Activated CD4-positive, alpha-beta memory T cell treated with anti-CD3 and anti-CD28 coated beads, Interleukin-2, amount 10 ng/mL, durations not matched to agents 7 days and 5 days (primary cell): ENCODE measurements around the gene TMED10. TPM values are rescaled to one million over a fixed set of nuclear protein-coding genes. Genes with fewer than 3 reads are reported as not detected.

Source experiments
- CTCF ChIA-PET: fragments of 350-600 bp; sonication (Branson Sonifier 250); formaldehyde crosslinking; loops from one replicate; lab custom pipeline; 2021; ENCODE audit warnings: antibody characterized with exemption, inconsistent platforms; lab: Charles Lee
- POLR2A ChIA-PET: fragments of 350-600 bp; sonication (Branson Sonifier 250); formaldehyde crosslinking; loops from one replicate; lab custom pipeline; 2021; ENCODE audit warnings: antibody characterized with exemption; lab: Charles Lee
- DNase-seq: peaks from one replicate; pipeline ENCODE4 v3.0.0-alpha.2; 2020
- H3K27ac Mint-ChIP-seq: one replicate; pipeline ENCODE4 v1.8.0; 2021; ENCODE audit warnings: mild to moderate bottlenecking, mixed read lengths
- H3K27me3 Mint-ChIP-seq: one replicate; pipeline ENCODE4 v1.8.0; 2021; ENCODE audit warnings: mixed read lengths
- H3K36me3 Mint-ChIP-seq: one replicate; pipeline ENCODE4 v1.8.0; 2021; ENCODE audit warnings: low read depth, mixed read lengths
- H3K4me1 Mint-ChIP-seq: one replicate; pipeline ENCODE4 v1.8.0; 2021; ENCODE audit warnings: mixed read lengths
- H3K4me3 Mint-ChIP-seq: one replicate; pipeline ENCODE4 v1.8.0; 2021; ENCODE audit warnings: mild to moderate bottlenecking, mixed read lengths
- H3K9me3 Mint-ChIP-seq: one replicate; pipeline ENCODE4 v1.8.0; 2021; ENCODE audit warnings: mixed read lengths
- total RNA-seq, 2 experiments: library from RNA; stranded (reverse); gene quantifications; one replicate each; pipeline ENCODE4 v1.2.3, GENCODE V29; 2021

Gene TMED10
- total RNA-seq: 100 to 1,000 TPM; 207 to 224 TPM

GRCh38 chr14:75176142-75176820 lies at the start of gene TMED10:
TMED10 (minus strand) TSS chr14:75176612; CDS start chr14:75176579, 33 bp downstream.
- ChIA-PET POLR2A (interaction anchor here (0.6 to 2.6 kb wide), 20 partner anchors 8 to 305 kb away, joined by 3 to 17 read pairs (median 4); partner anchors contain the start of gene NEK9), CTCF (interaction anchor here (0.6 to 1.3 kb wide), 7 partner anchors 8 to 414 kb away, joined by 3 to 5 read pairs (median 3); partner anchors contain the start of gene NEK9)
- Mint-ChIP-seq H3K27ac (peak within 1 kb of the TSS; percentile 85), H3K27me3 (peaks cover 5% of the 10 kb centered on the region), H3K9me3 (no peaks in the 10 kb centered on the region), H3K4me3 (peak within 1 kb of the TSS; percentile 81), H3K4me1 (peaks cover 36% of the 10 kb centered on the region), H3K36me3 (peaks cover 18% of the 10 kb centered on the region)
- DNase-seq: peak; percentile 93

- peaks cover 20% of the 10 kb centered on the region for H3K27me3 Mint-ChIP-seq
- H3K4me1 Mint-ChIP-seq: peaks cover 23% of the 10 kb centered on the region
Observed at GRCh38 chr14:75224561-75224960, 48.1 kb upstream of the TMED10 start.

GRCh38 chr14:75223664-75224154 lies 47.3 kb upstream of the TMED10 start:
- Mint-ChIP-seq H3K4me1 (peaks cover 15% of the 10 kb centered on the region), H3K27ac (no peak overlapping the region), H3K4me3 (no peak overlapping the region), H3K27me3 (peaks cover 13% of the 10 kb centered on the region), H3K36me3 (no peaks in the 10 kb centered on the region), H3K9me3 (no peaks in the 10 kb centered on the region)
- POLR2A ChIA-PET: no interaction called here
- CTCF ChIA-PET: interaction anchor here (1.3 kb wide), 1 partner anchor 16 kb away, joined by 3 read pairs; no protein-coding TSS in a partner anchor
- DNase-seq: peak; percentile 21

More at GRCh38 chr14:75224561-75224960, 48.1 kb upstream of the TMED10 start:
- Mint-ChIP-seq H3K4me3 (no peak overlapping the region), H3K36me3 (no peaks in the 10 kb centered on the region), H3K27ac (no peak overlapping the region), H3K9me3 (no peaks in the 10 kb centered on the region)
- ChIA-PET POLR2A (no interaction called here), CTCF (interaction anchor here (1.3 kb wide), 1 partner anchor 15 kb away, joined by 3 read pairs; no protein-coding TSS in a partner anchor)
- DNase-seq: no peak

- ChIA-PET POLR2A (no interaction called here), CTCF (no interaction called here)
- Mint-ChIP-seq H3K36me3 (no peaks in the 10 kb centered on the region), H3K27ac (no peak overlapping the region), H3K9me3 (no peaks in the 10 kb centered on the region), H3K4me3 (no peak overlapping the region), H3K27me3 (peaks cover 16% of the 10 kb centered on the region), H3K4me1 (peaks cover 8% of the 10 kb centered on the region)
- DNase-seq: no peak
Observed at GRCh38 chr14:75222208-75222701, 45.8 kb upstream of the TMED10 start.

GRCh38 chr14:75221797-75222196 lies 45.4 kb upstream of the TMED10 start:
- H3K9me3 Mint-ChIP-seq: no peaks in the 10 kb centered on the region
- no peak overlapping the region for H3K27ac Mint-ChIP-seq
- POLR2A ChIA-PET: no interaction called here
- no peaks in the 10 kb centered on the region for H3K36me3 Mint-ChIP-seq
- H3K27me3 Mint-ChIP-seq: peaks cover 16% of the 10 kb centered on the region
- H3K4me3 Mint-ChIP-seq: no peak overlapping the region
- peaks cover 8% of the 10 kb centered on the region for H3K4me1 Mint-ChIP-seq
- DNase-seq: no peak
- CTCF ChIA-PET: no interaction called here

GRCh38 chr14:75220156-75220555 lies 43.7 kb upstream of the TMED10 start:
- CTCF ChIA-PET: no interaction called here

GRCh38 chr14:75217508-75218206 lies 41.2 kb upstream of the TMED10 start:
- DNase-seq: no peak
- POLR2A ChIA-PET: interaction anchor here (1.0 to 1.6 kb wide), 4 partner anchors 10 to 61 kb away, joined by 3 to 4 read pairs (median 3); no protein-coding TSS in a partner anchor
- CTCF ChIA-PET: interaction anchor here (0.6 to 1.0 kb wide), 2 partner anchors 60 to 356 kb away, joined by 3 read pairs; no protein-coding TSS in a partner anchor

More at GRCh38 chr14:75220156-75220555, 43.7 kb upstream of the TMED10 start:
- Mint-ChIP-seq H3K27me3 (peaks cover 16% of the 10 kb centered on the region), H3K9me3 (no peaks in the 10 kb centered on the region), H3K4me1 (peaks cover 16% of the 10 kb centered on the region), H3K27ac (no peak overlapping the region), H3K36me3 (no peaks in the 10 kb centered on the region), H3K4me3 (no peak overlapping the region)
- no peak for DNase-seq
- POLR2A ChIA-PET: no interaction called here

GRCh38 chr14:75216427-75217006 lies 40.1 kb upstream of the TMED10 start:
- ChIA-PET CTCF (interaction anchor here (1.0 kb wide), 1 partner anchor 355 kb away, joined by 3 read pairs; no protein-coding TSS in a partner anchor), POLR2A (interaction anchor here (1.0 kb wide), 1 partner anchor 11 kb away, joined by 3 read pairs; no protein-coding TSS in a partner anchor)
- no peak for DNase-seq
- no peak overlapping the region for H3K4me3 Mint-ChIP-seq
- peaks cover 17% of the 10 kb centered on the region for H3K27me3 Mint-ChIP-seq
- H3K4me1 Mint-ChIP-seq: peaks cover 19% of the 10 kb centered on the region
- no peaks in the 10 kb centered on the region for H3K36me3 Mint-ChIP-seq
- H3K27ac Mint-ChIP-seq: no peak overlapping the region
- H3K9me3 Mint-ChIP-seq: no peaks in the 10 kb centered on the region

More at GRCh38 chr14:75217508-75218206, 41.2 kb upstream of the TMED10 start:
- Mint-ChIP-seq H3K4me1 (peaks cover 19% of the 10 kb centered on the region), H3K36me3 (no peaks in the 10 kb centered on the region), H3K27ac (no peak overlapping the region), H3K4me3 (no peak overlapping the region), H3K9me3 (no peaks in the 10 kb centered on the region), H3K27me3 (peaks cover 17% of the 10 kb centered on the region)

- Mint-ChIP-seq H3K9me3 (no peaks in the 10 kb centered on the region), H3K36me3 (no peaks in the 10 kb centered on the region), H3K27ac (no peak overlapping the region), H3K27me3 (peaks cover 17% of the 10 kb centered on the region), H3K4me3 (no peak overlapping the region), H3K4me1 (peaks cover 19% of the 10 kb centered on the region)
- POLR2A ChIA-PET: no interaction called here
- CTCF ChIA-PET: no interaction called here
- DNase-seq: no peak
Observed at GRCh38 chr14:75215520-75215919, 39.1 kb upstream of the TMED10 start.

- Mint-ChIP-seq H3K36me3 (no peaks in the 10 kb centered on the region), H3K9me3 (no peaks in the 10 kb centered on the region), H3K27ac (no peak overlapping the region), H3K4me3 (no peak overlapping the region), H3K4me1 (peaks cover 19% of the 10 kb centered on the region), H3K27me3 (peaks cover 23% of the 10 kb centered on the region)
- DNase-seq: no peak
- ChIA-PET POLR2A (no interaction called here), CTCF (no interaction called here)
Observed at GRCh38 chr14:75214558-75214957, 38.1 kb upstream of the TMED10 start.

- no peak for DNase-seq
- H3K27me3 Mint-ChIP-seq: peaks cover 21% of the 10 kb centered on the region
- H3K9me3 Mint-ChIP-seq: no peaks in the 10 kb centered on the region
- CTCF ChIA-PET: no interaction called here
- POLR2A ChIA-PET: no interaction called here
- H3K4me3 Mint-ChIP-seq: no peak overlapping the region
- H3K27ac Mint-ChIP-seq: no peak overlapping the region
- H3K36me3 Mint-ChIP-seq: no peaks in the 10 kb centered on the region
- H3K4me1 Mint-ChIP-seq: peaks cover 19% of the 10 kb centered on the region
Observed at GRCh38 chr14:75213172-75213571, 36.8 kb upstream of the TMED10 start.

GRCh38 chr14:75208843-75209242 lies 32.4 kb upstream of the TMED10 start:
- H3K4me3 Mint-ChIP-seq: no peak overlapping the region
- no peak overlapping the region for H3K27ac Mint-ChIP-seq
- no peaks in the 10 kb centered on the region for H3K9me3 Mint-ChIP-seq
- peaks cover 4% of the 10 kb centered on the region for H3K36me3 Mint-ChIP-seq
- ChIA-PET POLR2A (no interaction called here), CTCF (no interaction called here)
- peaks cover 15% of the 10 kb centered on the region for H3K27me3 Mint-ChIP-seq
- H3K4me1 Mint-ChIP-seq: peaks cover 30% of the 10 kb centered on the region
- no peak for DNase-seq
